Body of pancreas (tissue), 4 donors: ENCODE results near the gene STK39. TPM values are rescaled to one million over a fixed set of nuclear protein-coding genes. Genes with fewer than 3 reads are reported as not detected.

Source experiments
- ATAC-seq: fragments of 150-250 bp; one replicate; pipeline ENCODE4 v1.9.1; 2016
- DNase-seq, 4 donors: peaks; one replicate each; pipeline ENCODE4 v3.0.0-alpha.2; 2019
- H3K27ac ChIP-seq, 4 donors: fragments of 200-600 bp; sonication (generic); 1 replicate in 3 of 4; 2 replicates in 1 of 4; pipeline versions ENCODE4 v1.5.1 to v1.6.1; 2016 to 2019; ENCODE audit warnings: mild to moderate bottlenecking in 1 of 4, mixed read lengths in 1 of 4, moderate library complexity in 1 of 4
- H3K27me3 ChIP-seq, 2 donors: fragments of 200-600 bp; sonication (generic); one replicate each; pipeline ENCODE4 v1.6.0; 2016; ENCODE audit warnings: mild to moderate bottlenecking in 1 of 2
- H3K36me3 ChIP-seq, 2 donors: fragments of 200-600 bp; sonication (generic); replicated peaks in 1 of 2; 2 replicates each; pipeline ENCODE4 v1.5.1; 2016; ENCODE audit warnings: low read depth in 2 of 2; ENCODE audit not compliant: insufficient read depth in 1 of 2
- H3K4me1 ChIP-seq: fragments of 200-600 bp; sonication (generic); one replicate; pipeline ENCODE4 v1.6.0; 2016
- H3K4me3 ChIP-seq, 2 donors: fragments of 200-600 bp; sonication (generic); 1 replicate in 1 of 2; 2 replicates in 1 of 2; pipeline ENCODE4 v1.5.1; 2016 to 2019
- H3K9me3 ChIP-seq, 3 donors: fragments of 200-600 bp; sonication (generic); 1 replicate in 2 of 3; 2 replicates in 1 of 3; pipeline ENCODE4 v1.5.1; 2016
- CTCF ChIP-seq, 7 experiments: fragments of 450-650 bp in 4 of 7; fragments of 200-600 bp in 3 of 7; sonication (generic) in 3 of 7; IDR thresholded peaks; one replicate each; pipeline ENCODE4 v1.5.1; 2016 to 2019; ENCODE audit warnings: antibody characterized with exemption in 7 of 7
- POLR2A ChIP-seq, 3 donors: fragments of 450-650 bp; IDR thresholded peaks; one replicate each; pipeline ENCODE4 v1.6.1; 2016; ENCODE audit warnings: antibody characterized with exemption in 3 of 3, mild to moderate bottlenecking in 2 of 3
- WGBS, 2 donors: methylation state at CpG; one replicate each; pipeline ENCODE4 v1.1.5; 2017; 5-methylcytosine and 5-hydroxymethylcytosine counted together
- intact Hi-C: fragments of 100-400 bp; cut with DNase I; formaldehyde crosslinking; loops from one replicate; pipeline ENCODE4 v1.15.1; 2023
- total RNA-seq, 2 donors: library from RNA; depleted of rRNA; stranded (reverse); fragments of >200 nt; gene quantifications; one replicate each; pipeline ENCODE4 v1.1.0, GENCODE V29; 2016

STK39 gene
- total RNA-seq, 2 donors from 2014 or later = 12.9 to 15.8 TPM

GRCh38 chr2:168157070-168157469 is 90.3 kb downstream of the STK39 start:
- Histone ChIP-seq H3K4me1 (no peaks in the 10 kb centered on the region), H3K27ac (no peak overlapping the region), H3K36me3 (no peaks in the 10 kb centered on the region), H3K9me3 (no peaks in the 10 kb centered on the region), H3K4me3 (no peak overlapping the region), H3K27me3 (no peaks in the 10 kb centered on the region)
- DNase-seq (no peak), ATAC-seq (no peak)
- intact Hi-C loops = no loop called here
- TF ChIP-seq CTCF (IDR thresholded peaks at IDR 0.05) = no peak
- no peak for TF ChIP-seq POLR2A (IDR thresholded peaks at IDR 0.05)
- WGBS, 2 donors = 94 to 95% methylated on average over 3 of the region's 3 CpGs

GRCh38 chr2:168156661-168157060 is 90.7 kb downstream of the STK39 start:
- no peak for DNase-seq
- Histone ChIP-seq H3K4me3 (no peak overlapping the region), H3K27ac (no peak overlapping the region), H3K9me3 (no peaks in the 10 kb centered on the region), H3K27me3 (no peaks in the 10 kb centered on the region), H3K4me1 (no peaks in the 10 kb centered on the region), H3K36me3 (no peaks in the 10 kb centered on the region)
- 74% methylated on average over 5 of the region's 5 CpGs for WGBS, 2 donors
- peak; percentile 40 for ATAC-seq
- intact Hi-C loops = no loop called here
- TF ChIP-seq CTCF (IDR thresholded peaks at IDR 0.05) (no peak), POLR2A (IDR thresholded peaks at IDR 0.05) (no peak)

GRCh38 chr2:168155680-168156079 is 91.7 kb downstream of the STK39 start:
- no peaks in the 10 kb centered on the region for H3K36me3 ChIP-seq
- H3K4me3 ChIP-seq = no peak overlapping the region
- H3K9me3 ChIP-seq = no peaks in the 10 kb centered on the region
- DNase-seq = no peak
- H3K27ac ChIP-seq = no peak overlapping the region
- TF ChIP-seq CTCF (IDR thresholded peaks at IDR 0.05) = no peak
- no peak for TF ChIP-seq POLR2A (IDR thresholded peaks at IDR 0.05)
- H3K4me1 ChIP-seq = no peaks in the 10 kb centered on the region
- no peak for ATAC-seq
- intact Hi-C loops = no loop called here
- 94 to 95% methylated on average over 2 of the region's 2 CpGs for WGBS, 2 donors
- no peaks in the 10 kb centered on the region for H3K27me3 ChIP-seq

GRCh38 chr2:168155046-168155445 is 92.3 kb downstream of the STK39 start:
- no peaks in the 10 kb centered on the region for H3K4me1 ChIP-seq
- no peak for ATAC-seq
- TF ChIP-seq POLR2A (IDR thresholded peaks at IDR 0.05) = no peak
- TF ChIP-seq CTCF (IDR thresholded peaks at IDR 0.05) = no peak
- no peak overlapping the region for H3K4me3 ChIP-seq
- WGBS, 2 donors = 83% methylated on average over 3 of the region's 3 CpGs
- no peak for DNase-seq
- H3K36me3 ChIP-seq = no peaks in the 10 kb centered on the region
- H3K27me3 ChIP-seq = no peaks in the 10 kb centered on the region
- intact Hi-C loops = no loop called here
- H3K27ac ChIP-seq = no peak overlapping the region
- no peaks in the 10 kb centered on the region for H3K9me3 ChIP-seq

- TF ChIP-seq CTCF (IDR thresholded peaks at IDR 0.05) = no peak
- TF ChIP-seq POLR2A (IDR thresholded peaks at IDR 0.05) = no peak
- 88 to 95% methylated on average over 2 of the region's 2 CpGs for WGBS, 2 donors
- peaks cover 5% of the 10 kb centered on the region for H3K4me1 ChIP-seq
- H3K9me3 ChIP-seq = no peaks in the 10 kb centered on the region
- no peaks in the 10 kb centered on the region for H3K27me3 ChIP-seq
- no peak for DNase-seq
- no peaks in the 10 kb centered on the region for H3K36me3 ChIP-seq
- no peak for ATAC-seq
- intact Hi-C loops = no loop called here
- H3K4me3 ChIP-seq = no peak overlapping the region
- H3K27ac ChIP-seq = no peak overlapping the region
These were observed 94.4 kb downstream of the STK39 start for GRCh38 chr2:168152902-168153530.
